K562 treated with DMSO at 1 percent for 12 hours (cell line): ENCODE measurements around the gene SLC9A6. TPM values are rescaled to one million over a fixed set of nuclear protein-coding genes. Genes with fewer than 3 reads are reported as not detected.

Source experiments
- total RNA-seq: library from RNA; unstranded; fragments of 300-600 nt; gene quantifications from 2 replicates; pipeline ENCODE4 v1.2.3, GENCODE V29; 2022; ENCODE audit not compliant: insufficient read depth

The SLC9A6 gene
- total RNA-seq, result 3.2 and 16.1 TPM in 2 replicates

GRCh38 chrX:135985157-135985972, at the start of gene SLC9A6:
Gene SLC9A6, plus strand, starts transcription at chrX:135985435. Its CDS starts 224 bp downstream, at chrX:135985659.

GRCh38 chrX:135973548-135974278, 11.5 kb upstream of the SLC9A6 start, which contains the start of gene MMGT1:
Gene MMGT1, minus strand, starts transcription at chrX:135973988. Its CDS starts 313 bp downstream, at chrX:135973675.

Other genes with a start within 250 kb of the SLC9A6 start
- not detected in 2 replicates for gene CT45A3, start 217.2 kb upstream of the SLC9A6 start, total RNA-seq
- gene CT45A5, start 199.9 kb upstream of the SLC9A6 start, total RNA-seq, result 0.68 TPM in 1 of 2 replicates, not detected in the other
- gene CT45A6, start 182.6 kb upstream of the SLC9A6 start, total RNA-seq, result not detected in 2 replicates
- gene CT45A2, start 165.4 kb upstream of the SLC9A6 start, total RNA-seq, result 1.2 TPM in 1 of 2 replicates, not detected in the other
- gene CT45A7, start 148.2 kb upstream of the SLC9A6 start, total RNA-seq, result not detected in 2 replicates
- gene CT45A8, start 130.9 kb upstream of the SLC9A6 start, total RNA-seq, result not detected in 2 replicates
- not detected in 2 replicates for gene CT45A9, start 113.6 kb upstream of the SLC9A6 start, total RNA-seq
- 18.0 and 25.8 TPM in 2 replicates for gene CT45A10, start 92.0 kb upstream of the SLC9A6 start, total RNA-seq
- 10.9 and 24.2 TPM in 2 replicates for gene SAGE1, start 91.7 kb upstream of the SLC9A6 start, total RNA-seq
- gene MMGT1, start 11.4 kb upstream of the SLC9A6 start, total RNA-seq, result 8.6 and 18.4 TPM in 2 replicates
- 3.9 TPM in 1 of 2 replicates, not detected in the other for gene FHL1, start 162.1 kb downstream of the SLC9A6 start, total RNA-seq